ENCODE measurements around the gene HS3ST4. TPM values are rescaled to one million over a fixed set of nuclear protein-coding genes. Genes with fewer than 3 reads are reported as not detected.

HS3ST4 gene
- total RNA-seq, 1 experiment from 2014 or later, result not detected

- RAD21 ChIA-PET (ENCODE audit: low non-redundant PET in 1 of 2, low total read pairs in 2 of 2, uncharacterized antibody in 2 of 2, unreplicated experiment in 2 of 2), result no interaction called here
- H2AFZ ChIP-seq (ENCODE audit: low read depth, low read length, poor library complexity, severe bottlenecking), result no peak overlapping the region
- H3K9me3 ChIP-seq (ENCODE audit: control insufficient read depth in 1 of 2, insufficient read depth in 1 of 2, low read depth in 1 of 2, low read length in 2 of 2), result no peaks in the 10 kb centered on the region
- H3K36me3 ChIP-seq (ENCODE audit: control insufficient read depth in 1 of 2, insufficient read depth in 2 of 2, low read length in 2 of 2), result no peaks in the 10 kb centered on the region
- ATAC-seq (no peak), DNase-seq (ENCODE audit: low read depth, low spot score) (no peak)
- H3K9me2 ChIP-seq (ENCODE audit: insufficient read depth), result no peaks in the 10 kb centered on the region
- no peaks in the 10 kb centered on the region for H3K27me3 ChIP-seq (ENCODE audit: insufficient read depth, low read length)
- no peak overlapping the region for H3K9ac ChIP-seq (ENCODE audit: low read length)
- no peaks in the 10 kb centered on the region for H4K20me1 ChIP-seq (ENCODE audit: insufficient read depth)
- no peaks in the 10 kb centered on the region for H3K4me1 ChIP-seq (ENCODE audit: control insufficient read depth in 1 of 2, insufficient read depth in 2 of 2, low read length in 2 of 2)
- H3K79me2 ChIP-seq (ENCODE audit: insufficient read depth, low read length), result no peaks in the 10 kb centered on the region
- H3K4me2 ChIP-seq (ENCODE audit: low read length), result no peak overlapping the region
- POLR2A ChIA-PET, result no interaction called here
- no TSS peak for BruUV-seq (replicated peaks)
- intact Hi-C loops (cut with micrococcal nuclease), result no loop called here
- no peak overlapping the region for H3K27ac ChIP-seq (ENCODE audit: low read depth, low read length)
- TF ChIP-seq, protein P1, sequence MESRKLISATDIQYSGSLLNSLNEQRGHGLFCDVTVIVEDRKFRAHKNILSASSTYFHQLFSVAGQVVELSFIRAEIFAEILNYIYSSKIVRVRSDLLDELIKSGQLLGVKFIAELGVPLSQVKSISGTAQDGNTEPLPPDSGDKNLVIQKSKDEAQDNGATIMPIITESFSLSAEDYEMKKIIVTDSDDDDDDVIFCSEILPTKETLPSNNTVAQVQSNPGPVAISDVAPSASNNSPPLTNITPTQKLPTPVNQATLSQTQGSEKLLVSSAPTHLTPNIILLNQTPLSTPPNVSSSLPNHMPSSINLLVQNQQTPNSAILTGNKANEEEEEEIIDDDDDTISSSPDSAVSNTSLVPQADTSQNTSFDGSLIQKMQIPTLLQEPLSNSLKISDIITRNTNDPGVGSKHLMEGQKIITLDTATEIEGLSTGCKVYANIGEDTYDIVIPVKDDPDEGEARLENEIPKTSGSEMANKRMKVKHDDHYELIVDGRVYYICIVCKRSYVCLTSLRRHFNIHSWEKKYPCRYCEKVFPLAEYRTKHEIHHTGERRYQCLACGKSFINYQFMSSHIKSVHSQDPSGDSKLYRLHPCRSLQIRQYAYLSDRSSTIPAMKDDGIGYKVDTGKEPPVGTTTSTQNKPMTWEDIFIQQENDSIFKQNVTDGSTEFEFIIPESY (IDR thresholded peaks at IDR 0.05; ENCODE audit: extremely low read depth, insufficient replicate concordance, low read length), result no peak
- TF ChIP-seq ZFX (IDR thresholded peaks at IDR 0.05) (no peak), RAD21 (IDR thresholded peaks at IDR 0.05; ENCODE audit: low read depth) (no peak), CTCF (IDR thresholded peaks at IDR 0.05 in 2 of 3, conservative IDR thresholded peaks at IDR 0.05 in 1 of 3; ENCODE audit: borderline replicate concordance in 1 of 3, insufficient read depth in 1 of 3, low read depth in 2 of 3, low read length in 2 of 3) (no peak), POLR2A (IDR thresholded peaks at IDR 0.05; ENCODE audit: borderline replicate concordance, extremely low read depth, insufficient read depth, insufficient read length) (no peak), YY1 (IDR thresholded peaks at IDR 0.05; ENCODE audit: extremely low read depth, insufficient replicate concordance, low read depth, low read length) (no peak), ATF3 (IDR thresholded peaks at IDR 0.05) (no peak), JUND (IDR thresholded peaks at IDR 0.05) (no peak), POLR2AphosphoS5 (IDR thresholded peaks at IDR 0.05; ENCODE audit: low read depth, low read length) (no peak), SP1 (IDR thresholded peaks at IDR 0.05; ENCODE audit: low read depth) (no peak)
- CTCF ChIA-PET, result no interaction called here
- H3K4me3 ChIP-seq (replicated peaks in 1 of 2; ENCODE audit: low read depth in 1 of 2, low read length in 2 of 2), result no peak overlapping the region
Observed at GRCh38 chr16:25828510-25828909, 136.8 kb downstream of the HS3ST4 start.

All from HCT116 (cell line).